Stimulated activated CD4-positive, alpha-beta T cell treated with anti-CD3 and anti-CD28 coated beads, Interleukin-15, amount 100 ng/mL, for 24 hours (primary cell): ENCODE results near the gene OAS3.
"Not testable (repeated sequence)": the region's sequence is repeated elsewhere in the genome, so short reads cannot be mapped to it uniquely, and the experiment has no call there.

ENCODE experiments used
- DNase-seq: peaks from one replicate; pipeline ENCODE4 v3.0.0-alpha.2; 2020

The OAS3 gene

DNA sequence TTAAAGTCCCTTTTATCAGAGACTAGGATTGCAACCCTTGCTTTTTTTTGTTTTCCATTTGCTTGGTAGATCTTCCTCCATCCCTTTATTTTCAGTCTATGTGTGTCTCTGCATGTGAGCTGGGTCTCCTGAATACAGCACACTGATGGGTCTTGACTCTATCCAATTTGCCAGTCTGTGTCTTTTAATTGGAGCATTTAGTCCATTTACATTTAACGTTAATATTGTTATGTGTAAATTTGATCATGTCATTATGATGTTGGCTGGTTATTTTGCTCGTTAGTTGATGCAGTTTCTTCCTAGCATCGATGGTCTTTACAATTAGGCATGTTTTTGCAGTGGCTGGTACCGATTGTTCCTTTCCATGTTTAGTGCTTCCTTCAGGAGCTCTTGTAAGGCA lies 18.9 kb downstream of the OAS3 start:
- DNase-seq = not testable (repeated sequence)

- no peak for DNase-seq
Measured at GRCh38 chr12:112961074-112961473, 22.8 kb downstream of the OAS3 start.

DNA sequence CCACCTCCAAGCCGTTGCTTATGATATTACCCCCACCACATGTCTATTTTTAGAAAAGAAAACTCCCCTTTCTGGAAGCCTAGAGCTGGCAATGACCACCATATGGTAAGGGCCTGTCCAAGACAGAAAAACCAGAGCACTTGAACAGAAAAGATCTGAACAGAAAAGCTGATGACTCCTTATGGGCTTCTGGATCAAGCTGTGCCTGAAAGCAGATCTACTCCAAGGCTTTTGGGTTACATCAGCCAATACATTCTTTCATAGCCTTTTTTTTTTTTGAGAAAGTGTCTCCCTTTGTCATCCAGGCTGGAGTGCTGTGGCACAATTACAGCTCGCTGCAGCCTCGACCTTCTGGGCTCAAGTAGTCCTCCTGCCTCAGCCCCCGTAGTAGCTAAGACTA lies 23.3 kb downstream of the OAS3 start:
- DNase-seq = no peak

DNA sequence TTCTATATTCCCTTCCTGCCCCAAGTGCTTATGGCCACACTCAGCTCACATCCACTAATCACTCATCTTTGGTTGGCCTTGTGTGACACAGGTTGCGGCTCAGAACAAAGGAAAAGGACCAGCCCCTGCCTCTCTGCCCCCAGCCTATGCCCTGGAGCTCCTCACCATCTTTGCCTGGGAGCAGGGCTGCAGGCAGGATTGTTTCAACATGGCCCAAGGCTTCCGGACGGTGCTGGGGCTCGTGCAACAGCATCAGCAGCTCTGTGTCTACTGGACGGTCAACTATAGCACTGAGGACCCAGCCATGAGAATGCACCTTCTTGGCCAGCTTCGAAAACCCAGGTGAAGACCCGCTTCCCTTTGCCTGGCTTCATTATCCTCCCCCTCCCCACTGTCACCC lies 24.3 kb downstream of the OAS3 start:
- DNase-seq = no peak

GRCh38 chr12:112963227-112963861 lies 25.1 kb downstream of the OAS3 start:
- no peak for DNase-seq

DNA sequence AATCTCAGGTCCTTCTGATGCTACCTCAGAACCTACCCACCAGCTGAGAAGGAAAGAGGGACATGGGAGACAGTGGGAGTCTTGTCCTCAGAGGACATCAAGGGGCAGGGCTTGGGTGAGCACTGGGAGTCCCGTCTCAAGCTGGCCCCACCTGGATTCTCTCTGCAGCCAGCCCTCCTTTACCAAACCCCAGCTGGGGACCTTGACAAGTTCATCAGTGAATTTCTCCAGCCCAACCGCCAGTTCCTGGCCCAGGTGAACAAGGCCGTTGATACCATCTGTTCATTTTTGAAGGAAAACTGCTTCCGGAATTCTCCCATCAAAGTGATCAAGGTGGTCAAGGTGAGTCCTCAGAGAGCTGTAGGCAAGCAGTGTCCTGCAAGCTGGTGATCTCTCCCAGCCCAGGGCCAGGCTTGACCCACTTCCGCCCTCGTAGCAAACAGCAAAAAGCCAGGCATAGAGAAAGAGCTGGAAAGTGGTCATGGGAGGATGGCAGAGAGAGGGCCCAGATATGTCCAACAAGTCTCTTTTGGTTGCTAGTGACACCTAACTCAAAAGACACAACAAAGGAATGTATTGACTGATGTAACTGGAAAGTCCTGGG lies 25.9 kb downstream of the OAS3 start:
- DNase-seq = no peak

- DNase-seq = no peak
Measured at GRCh38 chr12:112964915-112965314, 26.6 kb downstream of the OAS3 start.

GRCh38 chr12:112965643-112966042 lies 27.4 kb downstream of the OAS3 start:
- DNase-seq = no peak

GRCh38 chr12:112967306-112967705 lies 29.0 kb downstream of the OAS3 start:
- no peak for DNase-seq

DNA sequence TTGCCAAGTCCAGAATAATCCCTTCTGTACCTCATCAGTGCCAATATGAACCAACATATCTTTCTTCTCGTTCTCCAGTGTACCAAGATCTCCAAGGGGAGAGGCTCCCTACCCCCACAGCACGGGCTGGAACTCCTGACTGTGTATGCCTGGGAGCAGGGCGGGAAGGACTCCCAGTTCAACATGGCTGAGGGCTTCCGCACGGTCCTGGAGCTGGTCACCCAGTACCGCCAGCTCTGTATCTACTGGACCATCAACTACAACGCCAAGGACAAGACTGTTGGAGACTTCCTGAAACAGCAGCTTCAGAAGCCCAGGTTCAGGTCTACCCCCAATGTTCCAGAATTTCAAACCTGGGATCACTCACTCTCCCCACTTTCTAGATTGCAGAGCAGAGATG lies 29.6 kb downstream of the OAS3 start:
- no peak for DNase-seq

GRCh38 chr12:112969547-112970306 lies 31.5 kb downstream of the OAS3 start:
- no peak for DNase-seq

- DNase-seq = no peak
Measured at GRCh38 chr12:112970391-112970790, 32.1 kb downstream of the OAS3 start.

GRCh38 chr12:112971248-112971647 lies 33.0 kb downstream of the OAS3 start:
- no peak for DNase-seq

DNA sequence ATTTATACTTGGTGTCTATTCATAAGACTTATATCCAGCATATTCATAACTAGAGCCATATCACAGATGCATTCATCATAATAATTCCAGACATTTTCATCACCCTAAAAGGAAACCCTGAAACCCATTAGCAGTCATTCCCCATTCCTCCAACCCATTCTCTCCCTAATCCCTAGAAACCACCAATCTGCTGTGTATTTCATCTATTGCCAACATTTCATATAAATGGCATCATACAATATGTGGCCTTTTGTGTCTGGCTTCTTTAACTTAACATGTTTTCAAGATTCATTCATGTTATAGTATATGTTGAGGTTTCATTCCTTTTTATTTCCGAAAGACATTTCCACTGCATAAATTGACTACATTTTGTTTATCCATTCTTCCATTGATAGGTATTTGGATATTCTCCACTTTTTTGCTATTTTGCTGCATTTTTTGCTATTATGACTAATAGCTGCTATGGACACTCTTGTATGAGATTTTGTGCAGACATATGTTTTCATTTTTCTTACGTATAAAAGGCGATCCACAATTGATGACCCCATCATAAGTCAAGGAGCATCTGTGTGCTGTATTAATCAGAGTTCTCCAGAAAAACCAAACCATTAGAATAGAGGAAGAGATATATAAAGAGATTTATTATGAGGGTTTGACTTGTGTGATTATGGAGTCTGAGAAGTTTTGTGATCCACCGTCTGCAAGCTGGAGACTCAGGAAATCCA lies 34.9 kb downstream of the OAS3 start:
- DNase-seq = no peak

DNA sequence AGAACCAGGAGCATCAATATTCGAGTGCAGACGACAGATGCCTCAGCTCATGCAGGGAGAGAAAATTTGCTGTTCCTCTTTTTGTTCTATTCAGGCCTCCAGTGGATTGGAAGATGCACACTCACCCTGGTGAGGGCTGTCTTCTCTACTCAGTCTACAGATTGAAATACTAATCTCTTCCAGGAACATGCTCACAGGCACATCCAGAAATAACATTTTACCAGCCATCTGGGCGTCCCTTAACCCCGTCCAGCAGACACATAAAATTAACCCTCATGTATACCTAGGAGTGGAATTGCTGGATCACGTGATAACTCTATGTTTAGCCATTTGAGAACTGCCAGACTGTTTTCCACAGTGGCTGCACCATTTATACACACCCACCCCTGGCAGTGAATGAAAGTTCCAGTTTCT lies 35.6 kb downstream of the OAS3 start:
- no peak for DNase-seq

GRCh38 chr12:112974904-112975303 lies 36.6 kb downstream of the OAS3 start:
- DNase-seq = no peak

DNA sequence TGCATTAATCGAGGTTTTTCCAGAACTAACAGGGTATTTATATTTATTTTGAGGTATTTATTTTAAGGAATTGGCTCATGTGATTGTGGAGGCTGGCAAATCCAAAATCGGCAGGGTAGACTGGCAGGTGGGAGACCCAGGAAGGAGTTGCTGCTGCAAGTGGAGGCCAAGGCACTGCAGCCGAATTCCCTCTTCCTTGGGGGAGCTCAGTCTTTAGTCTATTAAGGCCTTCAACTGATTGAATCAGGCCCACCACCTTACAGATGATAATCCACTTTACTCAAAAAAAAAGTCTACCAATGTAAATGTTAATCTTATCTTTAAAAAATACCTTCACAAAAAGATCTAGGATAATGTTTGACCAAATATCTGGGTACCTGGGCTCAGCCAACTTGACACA lies 38.9 kb downstream of the OAS3 start:
- no peak for DNase-seq

DNA sequence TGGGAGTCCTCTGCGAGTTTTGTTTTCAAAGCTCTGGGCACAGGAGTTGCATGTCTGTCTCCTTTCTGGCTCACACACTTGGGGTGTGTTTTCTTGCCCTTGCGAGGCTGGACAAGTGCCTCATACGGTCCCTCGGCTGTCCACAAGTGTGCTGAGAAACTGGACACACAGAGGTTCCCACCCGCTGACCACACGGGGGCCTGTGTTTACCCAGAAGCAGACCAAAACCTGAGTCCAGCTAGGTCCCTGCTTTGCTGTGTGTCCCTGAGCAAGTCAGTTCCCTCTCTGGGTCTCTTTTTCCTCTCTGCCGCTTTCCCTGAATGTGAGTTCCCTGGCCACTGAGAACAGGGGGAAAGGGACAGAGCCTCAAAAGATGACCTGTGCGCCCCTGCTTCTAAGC lies 39.4 kb downstream of the OAS3 start:
- DNase-seq = no peak

- peak; percentile 84 for DNase-seq
Measured at GRCh38 chr12:112978163-112979040, 40.1 kb downstream of the OAS3 start, which contains the start of gene OAS2. OAS2 (plus strand) TSS chr12:112978519; CDS start chr12:112978609, 90 bp downstream.

DNA sequence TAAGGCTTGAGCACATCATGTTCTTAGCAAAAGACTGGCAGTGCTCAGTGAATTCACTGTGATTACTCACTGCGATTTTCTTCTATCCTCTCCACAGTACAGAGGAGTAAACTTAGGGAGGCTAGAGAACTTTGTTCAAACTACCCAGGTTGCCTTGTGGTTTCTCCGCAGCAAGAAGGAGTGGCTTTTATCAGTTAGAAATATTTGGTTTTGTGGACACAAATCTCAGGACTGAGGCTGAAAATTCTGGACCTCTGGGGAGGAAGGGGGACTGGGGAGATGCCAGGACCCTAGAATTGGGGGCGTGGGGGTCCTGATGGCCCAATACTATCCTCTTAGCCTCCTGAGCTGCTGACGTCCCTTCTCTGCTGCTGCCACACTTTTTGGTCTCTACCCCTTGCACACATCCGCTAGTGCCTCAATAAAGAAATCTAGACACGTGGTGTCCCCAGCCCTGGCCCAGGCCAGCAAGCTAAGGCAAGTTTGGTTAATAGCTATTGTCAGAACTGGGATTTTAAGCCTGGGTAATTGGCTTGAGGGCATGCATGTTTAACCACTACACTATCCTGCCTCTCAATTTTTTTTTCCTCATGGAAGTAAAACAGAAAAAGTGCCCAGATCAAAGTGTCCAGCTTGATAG lies 40.9 kb downstream of the OAS3 start:
- DNase-seq = peak; percentile 64

GRCh38 chr12:112980491-112981158 lies 42.4 kb downstream of the OAS3 start:
- no peak for DNase-seq
